GM23248 (cell line): ENCODE results near the gene DSC3. TPM values are rescaled to one million over a fixed set of nuclear protein-coding genes. Genes with fewer than 3 reads are reported as not detected.

Source experiments
- DNase-seq: peaks from one replicate; pipeline ENCODE4 v3.0.0-alpha.2; 2015
- H2AFZ ChIP-seq: fragments of 200-600 bp; sonication (generic); 2 replicates; pipeline ENCODE4 v1.6.1; 2016; ENCODE audit warnings: antibody characterized with exemption
- H3F3A ChIP-seq: fragments of 200-600 bp; sonication (generic); 2 replicates; pipeline ENCODE4 v1.6.1; 2016; ENCODE audit warnings: mild to moderate bottlenecking, antibody characterized with exemption, mixed run types; ENCODE audit not compliant: insufficient read depth
- H3K27ac ChIP-seq: fragments of 200-600 bp; sonication (generic); 2 replicates; pipeline ENCODE4 v1.5.1; 2016; ENCODE audit warnings: mild to moderate bottlenecking
- H3K27me3 ChIP-seq: fragments of 200-600 bp; sonication (generic); replicated peaks from 2 replicates; pipeline ENCODE4 v1.6.1; 2016; ENCODE audit warnings: mild to moderate bottlenecking; ENCODE audit not compliant: insufficient read depth
- H3K36me3 ChIP-seq: fragments of 200-600 bp; sonication (generic); 2 replicates; pipeline ENCODE4 v1.6.1; 2016; ENCODE audit warnings: low read depth, mild to moderate bottlenecking
- H3K4me1 ChIP-seq: fragments of 200-600 bp; sonication (generic); 2 replicates; pipeline ENCODE4 v1.6.1; 2016; ENCODE audit warnings: mild to moderate bottlenecking; ENCODE audit not compliant: insufficient read depth
- H3K4me2 ChIP-seq: fragments of 200-600 bp; sonication (generic); one replicate; pipeline ENCODE4 v1.6.1; 2016; ENCODE audit warnings: mild to moderate bottlenecking; ENCODE audit not compliant: unreplicated experiment
- H3K4me3 ChIP-seq: fragments of 200-600 bp; sonication (generic); 2 replicates; pipeline ENCODE4 v1.5.1; 2016; ENCODE audit warnings: mild to moderate bottlenecking
- H3K79me2 ChIP-seq: fragments of 200-600 bp; sonication (generic); 2 replicates; pipeline ENCODE4 v1.6.1; 2016; ENCODE audit warnings: mild to moderate bottlenecking; ENCODE audit not compliant: insufficient read depth
- H3K9ac ChIP-seq: fragments of 200-600 bp; sonication (generic); 2 replicates; pipeline ENCODE4 v1.6.1; 2016; ENCODE audit warnings: mild to moderate bottlenecking
- H3K9me2 ChIP-seq: fragments of 200-600 bp; sonication (generic); 2 replicates; pipeline ENCODE4 v1.6.1; 2016; ENCODE audit warnings: mixed run types, mild to moderate bottlenecking, moderate library complexity; ENCODE audit not compliant: insufficient read depth
- H3K9me3 ChIP-seq: fragments of 200-600 bp; sonication (generic); one replicate; pipeline ENCODE4 v1.6.1; 2017; ENCODE audit warnings: low read depth
- H4K20me1 ChIP-seq: fragments of 200-600 bp; sonication (generic); 2 replicates; pipeline ENCODE4 v1.6.0; 2016; ENCODE audit not compliant: insufficient read depth
- EZH2 ChIP-seq: fragments of 200-600 bp; sonication (generic); IDR thresholded peaks from 2 replicates; pipeline ENCODE4 v1.6.1; 2018; ENCODE audit warnings: antibody characterized with exemption, mild to moderate bottlenecking; ENCODE audit not compliant: insufficient read depth, poor library complexity, severe bottlenecking
- EZH2phosphoT487 ChIP-seq: fragments of 200-600 bp; sonication (generic); IDR thresholded peaks from 2 replicates; pipeline ENCODE4 v1.6.1; 2018; ENCODE audit warnings: antibody characterized with exemption, moderate library complexity, mild to moderate bottlenecking, low read depth; ENCODE audit not compliant: insufficient read depth
- WGBS, 2 experiments: methylation state at CpG; one replicate each; pipeline ENCODE4 v1.1.6; 2015 to 2017; ENCODE audit warnings: low lambda C conversion rate in 2 of 2, low coverage in 1 of 2; ENCODE audit errors: missing lambda C conversion rate in 2 of 2; 5-methylcytosine and 5-hydroxymethylcytosine counted together
- in situ Hi-C: fragments of 300-500 bp; cut with MboI; formaldehyde crosslinking; loops from 2 replicates; pipeline ENCODE4 v1.15.0; 2020
- polyA plus RNA-seq: library from polyadenylated mRNA; unstranded; fragments of >200 nt; fragmentation: Nextera tagmentation; extraction: Ambion mirVana; gene quantifications from 2 replicates; pipeline ENCODE4 v1.2.1, GENCODE V29; 2016
- total RNA-seq: library from RNA; depleted of rRNA; stranded (reverse); fragments of >200 nt; shearing (Covaris generic); gene quantifications from 2 replicates; pipeline ENCODE4 v1.2.3, GENCODE V29; 2014

The DSC3 gene
- total and polyA plus RNA-seq, 2 experiments from 2014 or later: not detected

DNA sequence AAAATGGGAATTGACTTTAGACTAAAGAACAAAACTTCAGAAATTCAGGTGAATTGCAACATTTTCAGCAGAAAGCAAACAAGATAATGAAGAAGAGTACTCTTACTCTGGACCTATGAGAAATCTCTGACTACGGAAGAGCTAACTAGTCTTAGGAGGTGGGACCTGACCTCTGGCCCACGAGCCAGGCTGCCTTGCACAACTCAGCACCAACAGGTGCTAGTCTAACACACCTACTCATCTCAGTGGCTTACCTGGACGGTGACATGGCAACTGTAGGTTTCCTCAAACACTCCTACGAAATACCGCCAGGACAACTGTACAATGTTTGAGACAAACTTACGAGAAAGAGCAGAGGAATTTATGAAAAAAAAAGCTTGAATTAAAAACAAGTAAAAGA lies 3.1 kb upstream of the DSC3 start:
- Histone ChIP-seq H3K36me3 (no peaks in the 10 kb centered on the region), H3K4me1 (no peaks in the 10 kb centered on the region), H3K9me2 (no peaks in the 10 kb centered on the region), H4K20me1 (no peaks in the 10 kb centered on the region), H3K79me2 (no peaks in the 10 kb centered on the region), H3F3A (no peaks in the 10 kb centered on the region), H3K27ac (no peak overlapping the region), H3K27me3 (peaks cover 27% of the 10 kb centered on the region), H3K4me3 (no peak overlapping the region), H3K9ac (no peak overlapping the region), H3K4me2 (no peak overlapping the region), H3K9me3 (no peaks in the 10 kb centered on the region), H2AFZ (no peak overlapping the region)
- WGBS, 2 experiments: 26 to 33% methylated on average over 6 of the region's 6 CpGs
- DNase-seq: no peak
- TF ChIP-seq EZH2 (no peak), EZH2phosphoT487 (no peak)
- in situ Hi-C loops: no loop called here

DNA sequence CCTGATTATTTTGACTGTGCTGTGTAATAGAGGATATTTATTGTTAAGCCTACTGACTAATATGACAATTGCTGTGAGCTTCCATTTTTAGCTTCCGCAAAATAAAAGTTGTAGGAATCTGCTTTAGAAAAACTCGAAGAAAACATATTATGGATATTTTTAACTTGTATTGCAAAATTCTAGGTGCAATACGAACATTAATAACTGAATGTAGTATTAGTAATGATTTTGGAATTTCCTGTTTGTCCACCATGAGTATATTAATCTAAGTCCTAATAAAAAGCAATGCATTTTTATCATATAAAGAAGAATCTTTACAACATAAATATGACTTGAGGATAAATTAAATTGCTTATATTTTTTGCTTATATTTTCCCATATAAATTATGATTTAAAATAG lies 2.4 kb upstream of the DSC3 start:
- Histone ChIP-seq H3K4me2 (no peak overlapping the region), H3K27ac (no peak overlapping the region), H3K79me2 (no peaks in the 10 kb centered on the region), H4K20me1 (no peaks in the 10 kb centered on the region), H3K9me3 (no peaks in the 10 kb centered on the region), H3F3A (no peaks in the 10 kb centered on the region), H3K36me3 (no peaks in the 10 kb centered on the region), H3K9ac (no peak overlapping the region), H2AFZ (no peak overlapping the region), H3K27me3 (peaks cover 34% of the 10 kb centered on the region), H3K4me3 (no peak overlapping the region), H3K4me1 (no peaks in the 10 kb centered on the region), H3K9me2 (no peaks in the 10 kb centered on the region)
- DNase-seq: no peak
- in situ Hi-C loops: no loop called here
- TF ChIP-seq EZH2: no peak
- 45 to 51% methylated on average over 3 of the region's 3 CpGs for WGBS, 2 experiments

DNA sequence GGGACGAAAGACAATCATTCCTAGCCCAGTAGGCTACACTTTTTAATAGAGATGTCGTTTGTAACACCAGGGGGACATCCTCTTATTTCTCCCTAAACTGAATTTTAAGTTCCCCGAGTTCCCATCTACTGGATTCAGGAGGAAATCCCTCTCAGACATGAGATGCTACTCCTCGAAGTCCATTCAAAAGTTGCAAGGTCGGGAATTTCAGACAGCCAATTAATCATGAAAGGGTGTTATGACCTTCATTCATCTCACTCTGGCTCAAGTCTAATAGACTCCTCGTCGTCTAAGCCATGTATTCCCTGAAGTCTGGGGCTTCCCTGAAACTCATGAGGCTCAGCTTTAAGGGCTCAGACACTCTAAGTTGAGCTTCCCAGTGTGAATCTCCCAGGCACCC lies 1.2 kb upstream of the DSC3 start:
- no peak overlapping the region for H3K4me2 ChIP-seq
- 6 to 10% methylated on average over 7 of the region's 7 CpGs for WGBS, 2 experiments
- TF ChIP-seq EZH2 (no peak), EZH2phosphoT487 (no peak)
- no peaks in the 10 kb centered on the region for H3K9me3 ChIP-seq
- DNase-seq: no peak
- no peak overlapping the region for H3K9ac ChIP-seq
- no peaks in the 10 kb centered on the region for H3K4me1 ChIP-seq
- H4K20me1 ChIP-seq: no peaks in the 10 kb centered on the region
- no peaks in the 10 kb centered on the region for H3K79me2 ChIP-seq
- in situ Hi-C loops: no loop called here
- H3K36me3 ChIP-seq: no peaks in the 10 kb centered on the region
- H3K27me3 ChIP-seq: peaks cover 36% of the 10 kb centered on the region
- H3K4me3 ChIP-seq: no peak overlapping the region
- H3K9me2 ChIP-seq: no peaks in the 10 kb centered on the region
- H3K27ac ChIP-seq: no peak overlapping the region
- H3F3A ChIP-seq: no peaks in the 10 kb centered on the region
- no peak overlapping the region for H2AFZ ChIP-seq

DNA sequence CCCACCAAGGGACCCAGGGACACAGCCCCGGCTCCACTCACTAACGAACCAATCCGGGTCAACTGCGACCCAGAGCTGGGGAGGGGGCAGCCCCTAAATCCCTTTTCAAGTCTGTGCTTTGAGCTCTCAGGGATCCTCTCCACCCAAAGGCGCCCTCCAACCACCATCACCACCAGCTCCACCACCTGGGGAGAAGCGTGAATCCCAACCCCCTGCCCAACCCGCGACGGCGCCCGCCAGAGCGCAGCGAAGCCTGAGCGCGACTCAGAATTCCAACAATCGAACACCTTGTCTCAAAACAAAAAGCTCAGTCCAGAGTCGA lies 497 bp downstream of the DSC3 start:
- Histone ChIP-seq H3K79me2 (no peaks in the 10 kb centered on the region), H3K9me3 (no peaks in the 10 kb centered on the region), H3K9me2 (no peaks in the 10 kb centered on the region), H3K27me3 (peaks cover 36% of the 10 kb centered on the region), H3K4me3 (no peak overlapping the region), H3K27ac (no peak overlapping the region), H2AFZ (no peak overlapping the region), H3K4me2 (no peak overlapping the region), H3K4me1 (no peaks in the 10 kb centered on the region), H3F3A (no peaks in the 10 kb centered on the region), H4K20me1 (no peaks in the 10 kb centered on the region), H3K9ac (no peak overlapping the region), H3K36me3 (no peaks in the 10 kb centered on the region)
- in situ Hi-C loops: no loop called here
- WGBS, 2 experiments: 16 to 17% methylated on average over 16 to 17 of the region's 17 CpGs
- no peak for TF ChIP-seq EZH2phosphoT487
- no peak for TF ChIP-seq EZH2
- DNase-seq: no peak
